AG09319 (cell line): ENCODE measurements around the gene TMEM176B.

Source experiments
- DNase-seq: peaks from one replicate; pipeline ENCODE4 v3.0.0-alpha.2; 2010; ENCODE audit warnings: low read depth; ENCODE audit errors: extremely low read depth
- CTCF ChIP-seq: IDR thresholded peaks from 2 replicates; pipeline ENCODE4 v1.5.1; 2011; ENCODE audit warnings: low read depth, mild to moderate bottlenecking, inconsistent platforms, low read length, moderate library complexity

TMEM176B gene

GRCh38 chr7:150756858-150757257, 43.3 kb downstream of the TMEM176B start:
- DNase-seq: no peak
- peak; percentile 13; the same call in 1 of the 2 replicates for TF ChIP-seq CTCF

- TF ChIP-seq CTCF: no peak
- DNase-seq: no peak
Measured at GRCh38 chr7:150756166-150756565, 44.0 kb downstream of the TMEM176B start.

- TF ChIP-seq CTCF: no peak
- no peak for DNase-seq
Measured at GRCh38 chr7:150755473-150756099, 44.6 kb downstream of the TMEM176B start.

GRCh38 chr7:150754951-150755350, 45.2 kb downstream of the TMEM176B start:
- no peak for DNase-seq
- no peak for TF ChIP-seq CTCF

GRCh38 chr7:150753826-150754603, 46.1 kb downstream of the TMEM176B start:
- DNase-seq: no peak
- TF ChIP-seq CTCF: no peak; the same call in none of the 2 replicates

GRCh38 chr7:150753239-150753638, 46.9 kb downstream of the TMEM176B start:
- DNase-seq: no peak
- no peak for TF ChIP-seq CTCF

GRCh38 chr7:150751702-150752101, 48.5 kb downstream of the TMEM176B start:
- no peak for TF ChIP-seq CTCF
- DNase-seq: no peak
